IMR-90 (cell line): ENCODE measurements around the gene NUFIP1. TPM values are rescaled to one million over a fixed set of nuclear protein-coding genes. Genes with fewer than 3 reads are reported as not detected.
A peak's percentile ranks its signal among the peaks of the same experiment; 100 is the strongest.

Experiments used
- ATAC-seq: fragments of 200-7000 bp; cut with Tn5 transposase; 2 replicates; pipeline ENCODE4 v1.9.1; 2020; ENCODE audit warnings: low read depth, mild to moderate bottlenecking, moderate library complexity
- BruUV-seq: library from RNA; stranded (reverse); fragments of 400-500 nt; replicated peaks from 2 replicates; lab custom pipeline; 2021; lab: Mats Ljungman, UMichigan
- CTCF ChIA-PET: fragments of 300-600 bp; formaldehyde crosslinking; extraction: SDS; loops from one replicate; lab custom pipeline; 2021; ENCODE audit warnings: antibody characterized with exemption; lab: Yijun Ruan, JAX
- POLR2A ChIA-PET: fragments of 300-600 bp; sonication (Branson Sonifier 250); formaldehyde crosslinking; loops from one replicate; lab custom pipeline; 2022; ENCODE audit warnings: antibody characterized with exemption; ENCODE audit not compliant: unreplicated experiment; lab: Charles Lee
- DNase-seq: peaks from one replicate; pipeline ENCODE4 v3.0.0; 2013
- H2AFZ ChIP-seq: replicated peaks from 2 replicates; pipeline ENCODE3; 2013; ENCODE audit warnings: low read length, mild to moderate bottlenecking; ENCODE audit not compliant: poor library complexity
- H2AK5ac ChIP-seq: 2 replicates; pipeline ENCODE4 v1.6.1; 2013; ENCODE audit warnings: low read depth, low read length, inconsistent platforms
- H2AK9ac ChIP-seq: replicated peaks from 2 replicates; pipeline ENCODE3; 2013; ENCODE audit warnings: mild to moderate bottlenecking, low read depth, low read length, moderate library complexity; ENCODE audit not compliant: poor library complexity
- H2BK120ac ChIP-seq: 2 replicates; pipeline ENCODE4 v1.6.1; 2013; ENCODE audit warnings: low read depth, low read length, inconsistent platforms
- H2BK15ac ChIP-seq: 3 replicates; pipeline ENCODE4 v1.6.1; 2013; ENCODE audit warnings: low read depth, low read length, inconsistent platforms
- H2BK20ac ChIP-seq: 2 replicates; pipeline ENCODE4 v1.6.1; 2013; ENCODE audit warnings: low read depth, mild to moderate bottlenecking, inconsistent platforms, low read length, moderate library complexity
- H2BK5ac ChIP-seq: 2 replicates; pipeline ENCODE4 v1.6.1; 2013; ENCODE audit warnings: mild to moderate bottlenecking, low read depth, low read length, inconsistent platforms; ENCODE audit not compliant: poor library complexity, severe bottlenecking
- H3K14ac ChIP-seq: replicated peaks from 2 replicates; pipeline ENCODE4 v1.6.1; 2013; ENCODE audit warnings: low read depth, low read length, inconsistent platforms
- H3K18ac ChIP-seq: 2 replicates; pipeline ENCODE4 v1.6.1; 2013; ENCODE audit warnings: low read depth, low read length, control low read depth
- H3K23ac ChIP-seq: 2 replicates; pipeline ENCODE4 v1.6.1; 2013; ENCODE audit warnings: low read depth, low read length, inconsistent platforms
- H3K27ac ChIP-seq: 2 replicates; pipeline ENCODE4 v1.5.1; 2013; ENCODE audit warnings: mild to moderate bottlenecking, control low read depth, low read length; ENCODE audit not compliant: insufficient read depth
- H3K27me3 ChIP-seq: 2 replicates; pipeline ENCODE4 v1.6.1; 2013; ENCODE audit warnings: low read length; ENCODE audit not compliant: control insufficient read depth, insufficient read depth
- H3K36me3 ChIP-seq: 2 replicates; pipeline ENCODE4 v1.6.1; 2013; ENCODE audit warnings: low read length, mixed read lengths; ENCODE audit not compliant: control insufficient read depth, insufficient read depth
- H3K4ac ChIP-seq: 2 replicates; pipeline ENCODE4 v1.6.1; 2013; ENCODE audit warnings: low read depth, low read length, inconsistent platforms
- H3K4me1 ChIP-seq: 2 replicates; pipeline ENCODE4 v1.6.1; 2013; ENCODE audit warnings: low read length, mixed read lengths; ENCODE audit not compliant: control insufficient read depth, insufficient read depth
- H3K4me2 ChIP-seq: 2 replicates; pipeline ENCODE4 v1.6.1; 2013; ENCODE audit warnings: low read depth, mild to moderate bottlenecking, control low read depth, low read length, moderate library complexity
- H3K4me3 ChIP-seq: 2 replicates; pipeline ENCODE4 v1.5.1; 2013; ENCODE audit warnings: low read depth, mild to moderate bottlenecking, control low read depth, low read length, moderate library complexity; ENCODE audit not compliant: insufficient read depth
- H3K56ac ChIP-seq: 2 replicates; pipeline ENCODE4 v1.6.1; 2013; ENCODE audit warnings: low read length, inconsistent platforms; ENCODE audit not compliant: insufficient read depth; ENCODE audit errors: extremely low read depth
- H3K79me1 ChIP-seq, 2 experiments: 2 replicates each; pipeline ENCODE4 v1.6.1; 2013; ENCODE audit warnings: low read length in 2 of 2, inconsistent platforms in 1 of 2, low read depth in 1 of 2
- H3K9ac ChIP-seq: 2 replicates; pipeline ENCODE4 v1.6.1; 2013; ENCODE audit warnings: low read depth, low read length, control low read depth
- H3K9me1 ChIP-seq: 2 replicates; pipeline ENCODE4 v1.6.1; 2013; ENCODE audit warnings: low read length, inconsistent platforms; ENCODE audit not compliant: insufficient read depth
- H3K9me3 ChIP-seq: 2 replicates; pipeline ENCODE4 v1.6.1; 2013; ENCODE audit warnings: low read length; ENCODE audit not compliant: control insufficient read depth, insufficient read depth
- H4K20me1 ChIP-seq: 2 replicates; pipeline ENCODE4 v1.6.1; 2013; ENCODE audit warnings: low read length, inconsistent platforms; ENCODE audit not compliant: insufficient read depth
- H4K5ac ChIP-seq: 2 replicates; pipeline ENCODE4 v1.6.1; 2013; ENCODE audit warnings: mild to moderate bottlenecking, low read depth, low read length, control low read depth
- H4K8ac ChIP-seq, 2 experiments: 2 replicates each; pipeline ENCODE4 v1.6.1; 2013; ENCODE audit warnings: low read depth in 2 of 2, low read length in 2 of 2, control low read depth in 1 of 2, inconsistent platforms in 1 of 2
- H4K91ac ChIP-seq: 2 replicates; pipeline ENCODE4 v1.6.1; 2013; ENCODE audit warnings: low read depth, low read length, inconsistent platforms; ENCODE audit not compliant: insufficient read depth
- CEBPB ChIP-seq: IDR thresholded peaks from 2 replicates; pipeline ENCODE4 v1.6.1; 2012; ENCODE audit warnings: low read depth, low read length, improper control_type of control experiment
- POLR2A ChIP-seq: IDR thresholded peaks from 2 replicates; pipeline ENCODE4 v1.6.1; 2012; ENCODE audit warnings: mild to moderate bottlenecking, low read depth, low read length
- WGBS, 2 experiments: methylation state at CpG; one replicate each; pipeline versions ENCODE4 v1.1.5 to v1.1.7; 2013; ENCODE audit warnings: missing lambda C conversion rate in 2 of 2; ENCODE audit not compliant: insufficient read length in 1 of 2; ENCODE audit errors: extremely low coverage in 2 of 2; 5-methylcytosine and 5-hydroxymethylcytosine counted together
- dilution Hi-C: fragments of 300-500 bp; cut with HindIII; formaldehyde crosslinking; loops from one replicate; pipeline ENCODE4 v1.14.3; 2018; ENCODE audit warnings: low sequenced_read_pairs; ENCODE audit not compliant: unreplicated experiment
- in situ Hi-C: fragments of 300-500 bp; cut with MboI; formaldehyde crosslinking; loops from 3 replicates; pipeline ENCODE4 v1.14.3; 2019; ENCODE audit warnings: low sequenced_read_pairs, inconsistent platforms, mixed read lengths
- intact Hi-C: fragments of 100-400 bp; cut with micrococcal nuclease; formaldehyde crosslinking; loops from 2 replicates; pipeline ENCODE4 v1.10.0; 2022
- polyA plus RNA-seq, 3 experiments: library from polyadenylated mRNA; depleted of rRNA; stranded (reverse); fragments of >200 nt; gene quantifications; 2 replicates each; pipeline ENCODE4 v1.2.3, GENCODE V29; 2012; ENCODE audit warnings: low replicate concordance in 1 of 3
- total RNA-seq: library from RNA; depleted of rRNA; stranded (reverse); fragments of >200 nt; gene quantifications from 2 replicates; pipeline ENCODE4 v1.2.3, GENCODE V29; 2012

Gene NUFIP1
- total and polyA plus RNA-seq, 2 of the 4 experiments (the other 2 are of a cell fraction): 1.4 to 2.3 TPM

GRCh38 chr13:44903574-44903985, 85.7 kb downstream of the NUFIP1 start:
- H3K36me3 ChIP-seq: no peaks in the 10 kb centered on the region
- peak overlapping the region; percentile 41; the same call in 1 of the 2 replicates for H3K4ac ChIP-seq
- 40% methylated on average over 1 of the region's 4 CpGs; no CpG with 5 or more reads in 1 of the 2 experiments for WGBS, 2 experiments
- H2BK120ac ChIP-seq: peak overlapping the region; percentile 48; the same call in 1 of the 2 replicates
- dilution Hi-C loops: no loop called here
- ATAC-seq (peak; percentile 56), DNase-seq (peak; percentile 84)
- H2AFZ ChIP-seq: peak overlapping the region; percentile 75
- no peaks in the 10 kb centered on the region; the same call in 1 of the 2 replicates for H4K20me1 ChIP-seq
- H2AK5ac ChIP-seq: peak overlapping the region; percentile 84; the same call in 1 of the 2 replicates
- H3K4me1 ChIP-seq: peaks cover 27% of the 10 kb centered on the region
- H3K14ac ChIP-seq: peak overlapping the region; percentile 75
- peak overlapping the region; percentile 56 for H3K18ac ChIP-seq
- peak overlapping the region; percentile 47; the same call in 1 of the 2 replicates for H4K5ac ChIP-seq
- POLR2A ChIA-PET: no interaction called here
- H3K9me3 ChIP-seq: no peaks in the 10 kb centered on the region
- peak overlapping the region; percentile 70 for H2AK9ac ChIP-seq
- CTCF ChIA-PET: interaction anchor here (0.6 kb wide), 1 partner anchor 64 kb away, joined by 4 read pairs; no protein-coding TSS in a partner anchor
- H3K56ac ChIP-seq: no peak overlapping the region
- H3K9ac ChIP-seq: no peak overlapping the region
- peak overlapping the region in 1 of 2 experiments; percentile 68; a peak in 2 of 4 replicates for H4K8ac ChIP-seq
- H2BK5ac ChIP-seq: peak overlapping the region; percentile 25
- H2BK15ac ChIP-seq: peak overlapping the region; percentile 12; the same call in 2 of the 3 replicates
- peak overlapping the region; percentile 44 for H4K91ac ChIP-seq
- in situ Hi-C loops: no loop called here
- BruUV-seq: no TSS peak
- H3K9me1 ChIP-seq: peaks cover 15% of the 10 kb centered on the region
- no peak overlapping the region; the same call in 1 of the 2 replicates for H3K4me2 ChIP-seq
- no peaks in the 10 kb centered on the region for H3K79me1 ChIP-seq
- H3K4me3 ChIP-seq: no peak overlapping the region
- H3K27me3 ChIP-seq: no peaks in the 10 kb centered on the region
- H2BK20ac ChIP-seq: peak overlapping the region; percentile 52
- intact Hi-C loops: loop anchor here (2.0 kb wide), 1 partner anchor 19 kb away; no protein-coding TSS in a partner anchor
- peak overlapping the region; percentile 63; the same call in 1 of the 2 replicates for H3K27ac ChIP-seq
- H3K23ac ChIP-seq: peak overlapping the region; percentile 55; the same call in 1 of the 2 replicates
- peak; percentile 50; the same call in 1 of the 2 replicates for TF ChIP-seq CEBPB
- no peak for TF ChIP-seq POLR2A
